ENCODE results near the gene RNPEPL1.
"Not testable (repeated sequence)": the region's sequence is repeated elsewhere in the genome, so short reads cannot be mapped to it uniquely, and the experiment has no call there.

The RNPEPL1 gene

GRCh38 chr2:240603846-240604245 lies 35.6 kb downstream of the RNPEPL1 start:
- no peak for DNase-seq (ENCODE audit: low read depth)

GRCh38 chr2:240604291-240604938 lies 36.1 kb downstream of the RNPEPL1 start:
- DNase-seq (ENCODE audit: low read depth): no peak

- no peak for DNase-seq (ENCODE audit: low read depth)
Observed at GRCh38 chr2:240604939-240605716, 36.8 kb downstream of the RNPEPL1 start.

- DNase-seq (ENCODE audit: low read depth): no peak
Observed at GRCh38 chr2:240605867-240606743, 37.8 kb downstream of the RNPEPL1 start.

- no peak for DNase-seq (ENCODE audit: low read depth)
Observed at GRCh38 chr2:240611601-240612210, 43.4 kb downstream of the RNPEPL1 start.

DNA sequence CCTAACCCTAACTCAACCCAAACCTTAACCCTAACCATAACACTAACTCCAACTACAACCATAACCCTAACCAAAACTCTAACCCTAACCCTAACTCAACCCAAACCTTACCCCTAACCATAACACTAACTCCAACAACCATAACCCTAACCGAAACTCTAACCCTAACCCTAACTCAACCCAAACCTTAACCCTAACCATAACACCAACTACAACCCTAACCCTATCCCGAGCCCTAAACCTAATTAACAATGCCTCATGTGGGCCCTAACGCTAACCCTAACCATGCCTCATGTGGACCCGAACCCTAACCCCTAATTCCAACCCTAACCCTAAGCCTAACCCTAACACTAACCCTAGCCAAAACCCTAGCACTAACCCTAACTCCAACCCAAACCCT lies 45.5 kb downstream of the RNPEPL1 start:
- DNase-seq (ENCODE audit: low read depth): no peak

GRCh38 chr2:240614391-240614790 lies 46.1 kb downstream of the RNPEPL1 start:
- DNase-seq (ENCODE audit: low read depth): no peak

DNA sequence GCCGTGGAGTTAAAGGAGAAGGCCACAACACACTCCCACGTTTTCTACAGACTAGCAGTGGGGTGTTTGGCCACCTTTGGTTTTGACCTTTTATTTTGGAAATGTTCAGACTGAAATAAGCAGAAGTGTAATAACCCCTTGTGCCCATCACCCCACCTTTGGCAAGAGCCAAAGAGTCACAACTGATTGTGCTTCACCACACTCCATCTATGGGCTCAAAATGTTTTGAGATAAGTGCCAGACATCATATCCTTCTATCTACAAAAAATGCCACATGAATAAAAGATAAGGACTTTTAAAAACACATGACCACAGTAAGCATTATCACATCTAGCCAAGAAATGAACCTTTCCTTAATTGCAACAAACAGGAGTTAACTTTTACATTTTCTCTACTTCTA lies 47.1 kb downstream of the RNPEPL1 start:
- DNase-seq (ENCODE audit: low read depth): no peak

- no peak for DNase-seq (ENCODE audit: low read depth)
Observed at GRCh38 chr2:240615820-240616547, 47.7 kb downstream of the RNPEPL1 start.

- DNase-seq (ENCODE audit: low read depth): not testable (repeated sequence)
Observed at GRCh38 chr2:240616860-240617666, 48.8 kb downstream of the RNPEPL1 start.

- no peak for DNase-seq (ENCODE audit: low read depth)
Observed at GRCh38 chr2:240618776-240619175, 50.5 kb downstream of the RNPEPL1 start.

DNA sequence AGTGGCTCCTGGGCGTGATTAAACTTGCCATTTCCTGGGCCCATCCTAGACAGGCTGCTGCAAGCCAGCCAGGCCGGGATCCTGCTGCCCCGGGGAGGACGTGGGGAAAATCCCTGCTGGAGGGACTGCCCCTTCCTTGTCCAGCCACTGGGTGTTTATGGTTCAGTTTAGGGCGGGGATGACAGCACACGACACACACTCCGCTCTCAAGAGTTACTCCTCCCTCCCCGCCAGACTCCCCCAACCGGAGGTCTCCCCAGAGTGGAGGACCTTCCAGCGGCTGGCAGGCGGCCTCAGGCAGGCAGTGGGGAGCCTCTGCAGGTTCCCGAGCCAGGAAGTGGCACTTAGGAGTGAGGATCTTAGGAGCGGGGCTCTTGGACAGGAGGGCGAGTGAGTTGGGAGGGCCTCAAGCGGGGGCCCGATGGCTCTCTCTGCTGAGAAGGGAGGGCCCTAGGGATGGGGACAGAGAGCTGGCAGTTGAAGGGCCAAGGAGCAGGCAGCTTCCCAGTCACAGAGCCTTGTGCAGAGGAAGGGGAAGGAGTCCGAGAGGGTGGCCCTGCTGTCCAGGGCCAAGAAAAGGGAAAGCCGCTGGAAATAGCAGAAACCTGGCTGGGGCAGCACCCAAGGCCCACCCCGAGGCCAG lies 51.3 kb downstream of the RNPEPL1 start:
- no peak for DNase-seq (ENCODE audit: low read depth)

- DNase-seq (ENCODE audit: low read depth): no peak
Observed at GRCh38 chr2:240620149-240620731, 52.0 kb downstream of the RNPEPL1 start.

GRCh38 chr2:240620859-240621258 lies 52.6 kb downstream of the RNPEPL1 start:
- no peak for DNase-seq (ENCODE audit: low read depth)

DNA sequence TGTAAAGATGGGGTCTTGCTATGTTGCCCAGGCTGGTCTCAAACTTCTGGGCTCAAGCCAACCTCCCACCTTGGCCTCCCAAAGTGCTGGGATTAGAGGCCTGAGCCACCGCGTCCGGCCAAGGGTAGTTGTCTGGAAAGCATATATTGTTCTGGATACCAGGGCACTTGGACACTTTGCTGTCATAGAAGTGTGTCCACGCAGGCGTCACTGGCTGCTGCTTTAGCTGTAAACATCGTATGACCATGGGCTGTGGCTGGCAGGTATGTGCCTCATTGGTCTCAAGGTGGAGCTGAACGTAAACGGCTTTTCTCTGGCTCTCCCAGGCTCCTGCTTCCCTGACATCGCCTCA lies 53.8 kb downstream of the RNPEPL1 start:
- no peak for DNase-seq (ENCODE audit: low read depth)

DNA sequence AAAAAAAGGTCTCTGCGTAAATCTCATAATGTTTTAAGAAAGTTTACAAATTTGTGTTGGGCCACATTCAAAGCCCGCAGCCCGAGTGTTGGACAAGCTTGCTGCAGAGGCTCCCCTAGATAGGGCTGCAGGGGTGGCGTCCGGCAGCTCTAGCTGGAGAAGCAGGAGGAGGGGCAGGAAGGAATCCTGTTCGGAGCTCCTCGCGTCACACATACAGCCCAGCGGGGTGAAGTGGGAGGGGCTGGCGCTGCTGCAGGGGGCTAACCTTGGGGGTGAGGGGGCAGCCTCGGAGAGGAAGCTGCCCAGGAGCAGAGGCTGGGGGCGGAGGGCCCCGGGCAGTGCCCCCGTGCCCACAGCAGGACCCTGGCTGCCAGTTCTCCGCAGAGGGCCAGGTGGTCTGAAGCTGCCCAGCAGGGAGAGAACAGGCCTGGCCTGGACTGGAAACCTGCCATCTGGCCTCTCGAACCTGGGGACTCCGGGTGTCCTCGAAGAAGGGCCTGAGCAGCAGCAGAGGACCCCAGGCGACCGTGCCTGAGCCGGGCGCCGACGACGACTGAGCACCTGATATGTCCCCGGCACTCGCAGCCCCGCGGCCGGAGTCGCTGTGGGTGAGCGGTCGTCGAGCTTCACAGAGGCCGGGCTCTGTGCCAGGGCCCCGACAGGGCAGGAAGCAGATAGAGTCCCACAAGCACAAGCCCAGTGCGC lies 54.4 kb downstream of the RNPEPL1 start:
- no peak for DNase-seq (ENCODE audit: low read depth)

DNA sequence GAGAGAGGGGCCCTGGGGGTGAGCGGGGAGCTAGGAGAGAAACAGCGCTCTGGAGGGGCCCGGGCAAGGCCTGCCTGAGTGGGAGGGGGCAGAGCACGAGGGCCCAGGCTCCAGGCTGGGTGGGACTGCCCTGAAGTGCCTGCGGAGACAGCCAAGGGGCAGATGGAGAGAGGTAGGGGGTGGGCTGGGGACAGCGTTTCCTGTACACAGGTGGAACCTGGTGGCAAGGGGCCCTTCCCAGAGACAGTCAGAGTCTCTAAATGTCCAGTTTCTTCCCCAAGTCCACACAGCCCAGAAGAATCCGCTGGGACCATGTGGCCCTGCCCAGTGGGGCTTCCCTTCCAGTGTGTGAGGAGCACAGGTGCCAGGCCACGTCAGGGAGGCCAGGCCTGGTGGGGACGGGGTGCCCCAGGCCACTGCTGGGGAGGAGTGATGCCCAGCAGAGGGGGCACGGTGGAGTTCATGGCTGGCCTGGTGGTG lies 55.3 kb downstream of the RNPEPL1 start:
- DNase-seq (ENCODE audit: low read depth): no peak

DNA sequence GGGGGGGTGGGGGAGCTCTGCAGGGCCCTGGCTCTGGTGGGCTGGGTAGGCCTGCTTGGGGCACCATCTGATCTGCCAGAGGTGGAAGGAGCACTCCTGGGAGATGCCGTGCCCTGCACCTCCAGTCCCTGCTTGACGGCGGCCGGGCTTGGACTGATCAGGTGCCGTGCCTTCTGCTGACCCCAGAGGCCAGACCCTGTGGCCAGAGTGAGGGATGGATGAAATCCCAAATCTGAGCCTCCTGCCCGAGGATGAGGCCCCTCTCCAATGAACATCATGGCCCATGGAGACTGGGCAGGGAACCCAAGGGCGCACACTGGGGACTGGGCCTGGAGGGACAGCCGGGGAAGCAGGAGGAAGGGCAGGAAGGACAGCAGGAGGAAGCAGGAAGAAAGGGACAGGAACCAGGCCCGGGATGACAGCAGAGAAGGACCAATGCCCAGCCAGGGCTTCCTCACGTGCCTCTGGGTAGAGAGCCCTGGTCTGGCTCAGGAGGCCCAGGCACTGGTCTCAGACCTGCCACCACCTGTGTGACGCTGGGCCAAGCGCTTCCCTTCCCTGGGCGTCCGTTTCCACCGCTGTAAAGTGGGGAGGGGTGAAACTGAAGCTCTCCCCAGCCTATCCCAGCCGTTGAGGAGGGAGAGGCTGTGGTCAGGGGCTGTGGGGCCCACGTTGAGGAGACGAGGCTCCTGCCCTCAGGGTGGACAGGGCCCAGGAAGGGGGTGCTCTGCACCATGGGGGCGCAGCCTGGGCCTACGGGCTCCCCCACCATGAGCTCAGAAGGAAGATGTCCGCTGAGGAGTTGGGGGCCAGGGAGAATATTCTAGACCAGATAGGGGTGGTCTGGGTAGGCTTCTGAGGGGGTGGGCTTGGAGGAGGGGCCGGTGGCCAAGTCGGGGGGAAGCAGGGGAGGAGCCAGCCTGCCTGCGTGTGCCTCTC lies 56.0 kb downstream of the RNPEPL1 start:
- no peak for DNase-seq (ENCODE audit: low read depth)

All from HS-27A (cell line).